Liver (tissue), 9 donors: ENCODE results near the gene EBPL. TPM values are rescaled to one million over a fixed set of nuclear protein-coding genes. Genes with fewer than 3 reads are reported as not detected.

Experiments used
- DNase-seq: peaks from one replicate; pipeline ENCODE4 v3.0.0-alpha.2; 2017; ENCODE audit warnings: low spot score
- H3K27ac ChIP-seq, 2 donors: one replicate each; pipeline ENCODE4 v1.7.0; 2013; ENCODE audit warnings: inconsistent platforms in 2 of 2, low read length in 2 of 2, control low read depth in 1 of 2, low read depth in 1 of 2, mild to moderate bottlenecking in 1 of 2
- H3K27me3 ChIP-seq, 4 donors: one replicate each; pipeline versions ENCODE4 v1.6.1 to v1.7.0; 2013; ENCODE audit warnings: low read length in 3 of 4, inconsistent platforms in 1 of 4, mild to moderate bottlenecking in 1 of 4, moderate library complexity in 1 of 4; ENCODE audit not compliant: control insufficient read depth in 4 of 4, insufficient read depth in 4 of 4
- H3K36me3 ChIP-seq, 4 donors: one replicate each; pipeline versions ENCODE4 v1.6.1 to v1.7.0; 2013; ENCODE audit warnings: low read length in 3 of 4, mild to moderate bottlenecking in 3 of 4, low read depth in 1 of 4, moderate library complexity in 1 of 4; ENCODE audit not compliant: control insufficient read depth in 4 of 4, insufficient read depth in 3 of 4
- H3K4me1 ChIP-seq, 4 donors: one replicate each; pipeline versions ENCODE4 v1.6.1 to v1.7.0; 2013; ENCODE audit warnings: low read length in 3 of 4, mild to moderate bottlenecking in 3 of 4, moderate library complexity in 1 of 4; ENCODE audit not compliant: control insufficient read depth in 4 of 4, insufficient read depth in 4 of 4
- H3K4me3 ChIP-seq, 3 donors: one replicate each; pipeline versions ENCODE4 v1.6.1 to v1.7.0; 2013; ENCODE audit warnings: low read length in 3 of 3, control low read depth in 1 of 3, low read depth in 1 of 3, mild to moderate bottlenecking in 1 of 3
- H3K9ac ChIP-seq, 2 donors: one replicate each; pipeline ENCODE4 v1.7.0; 2013; ENCODE audit warnings: low read length in 2 of 2, mild to moderate bottlenecking in 2 of 2, moderate library complexity in 2 of 2, control low read depth in 1 of 2, low read depth in 1 of 2
- H3K9me3 ChIP-seq, 4 donors: one replicate each; pipeline versions ENCODE4 v1.6.1 to v1.7.0; 2013; ENCODE audit warnings: low read length in 3 of 4; ENCODE audit not compliant: control insufficient read depth in 4 of 4
- FOXA1 ChIP-seq: IDR thresholded peaks from 2 replicates; pipeline ENCODE4 v1.6.1; 2016; ENCODE audit warnings: antibody characterized with exemption
- FOXA2 ChIP-seq: IDR thresholded peaks from 2 replicates; pipeline ENCODE4 v1.6.1; 2016; ENCODE audit warnings: antibody characterized with exemption
- GABPA ChIP-seq, 2 donors: IDR thresholded peaks in 1 of 2; conservative IDR thresholded peaks in 1 of 2; 2 replicates each; pipeline ENCODE4 v1.6.1; 2016; ENCODE audit warnings: antibody characterized with exemption in 2 of 2, mild to moderate bottlenecking in 1 of 2, moderate library complexity in 1 of 2
- HNF4A ChIP-seq, 2 donors: conservative IDR thresholded peaks; 2 replicates each; pipeline ENCODE4 v1.6.1; 2016; ENCODE audit warnings: antibody characterized with exemption in 2 of 2, mild to moderate bottlenecking in 2 of 2
- HNF4G ChIP-seq: IDR thresholded peaks from 2 replicates; pipeline ENCODE4 v1.6.1; 2016; ENCODE audit warnings: antibody characterized with exemption
- JUND ChIP-seq, 2 donors: IDR thresholded peaks; 2 replicates each; pipeline ENCODE4 v1.6.1; 2016; ENCODE audit warnings: antibody characterized with exemption in 2 of 2
- NR2F2 ChIP-seq: IDR thresholded peaks from 2 replicates; pipeline ENCODE4 v1.6.1; 2016; ENCODE audit warnings: antibody characterized with exemption
- RAD21 ChIP-seq, 2 donors: IDR thresholded peaks; 2 replicates each; pipeline ENCODE4 v1.6.1; 2016; ENCODE audit warnings: antibody characterized with exemption in 2 of 2, mild to moderate bottlenecking in 2 of 2
- RXRA ChIP-seq, 2 donors: IDR thresholded peaks; 2 replicates each; pipeline ENCODE4 v1.6.1; 2017 to 2018; ENCODE audit warnings: antibody characterized with exemption in 2 of 2, mild to moderate bottlenecking in 1 of 2
- SP1 ChIP-seq: IDR thresholded peaks from 2 replicates; pipeline ENCODE4 v1.6.1; 2018; ENCODE audit warnings: antibody characterized with exemption, mild to moderate bottlenecking
- TAF1 ChIP-seq: conservative IDR thresholded peaks from 2 replicates; pipeline ENCODE4 v1.6.1; 2016; ENCODE audit warnings: antibody characterized with exemption, mild to moderate bottlenecking
- YY1 ChIP-seq: IDR thresholded peaks from 2 replicates; pipeline ENCODE4 v1.6.1; 2016; ENCODE audit warnings: antibody characterized with exemption, mild to moderate bottlenecking
- WGBS: extraction: QIAGEN DNeasy Blood & Tissue Kit; methylation state at CpG from one replicate; pipeline ENCODE4 v1.1.7; 2013; 5-methylcytosine and 5-hydroxymethylcytosine counted together
- polyA plus RNA-seq, 2 donors: library from polyadenylated mRNA; stranded (reverse) in 1 of 2; unstranded in 1 of 2; fragments of 200-250 nt in 1 of 2; fragments of >200 nt in 1 of 2; fragmentation: Nextera tagmentation in 1 of 2; extraction: Ambion mirVana in 1 of 2; gene quantifications; one replicate each; pipeline versions ENCODE4 v1.2.1 to v1.2.3, GENCODE V29; 2013 to 2015
- total RNA-seq, 2 donors: library from RNA; depleted of rRNA; stranded (reverse); fragments of >200 nt; gene quantifications; one replicate each; pipeline ENCODE4 v1.2.3, GENCODE V29; 2014
- TF ChIP-seq, protein P1 (sequence below): IDR thresholded peaks from 2 replicates; pipeline ENCODE4 v1.6.1; 2016; ENCODE audit warnings: antibody characterized with exemption
- TF ChIP-seq, protein P2 (sequence below): fragments of 150-350 bp; IDR thresholded peaks from 2 replicates; pipeline ENCODE4 v1.5.1; 2017; ENCODE audit warnings: improper control_type of control experiment, low read depth, low read length; ENCODE audit not compliant: missing input control
- TF ChIP-seq, protein P3 (sequence below): IDR thresholded peaks from 2 replicates; pipeline ENCODE4 v1.6.1; 2016; ENCODE audit warnings: antibody characterized with exemption
- TF ChIP-seq, protein P4 (sequence below): IDR thresholded peaks from 2 replicates; pipeline ENCODE4 v1.6.1; 2016; ENCODE audit warnings: antibody characterized with exemption
- TF ChIP-seq, protein P5 (sequence below): IDR thresholded peaks from 2 replicates; pipeline ENCODE4 v1.6.1; 2016; ENCODE audit warnings: antibody characterized with exemption, mild to moderate bottlenecking
- donor health status: healthy.
- donor health status: healthy.
- donor health status: healthy.
- donor health status: healthy.
- donor health status: healthy.

EBPL gene
- total and polyA plus RNA-seq, 4 donors: 44.3 to 122 (median 50.7) TPM

DNA sequence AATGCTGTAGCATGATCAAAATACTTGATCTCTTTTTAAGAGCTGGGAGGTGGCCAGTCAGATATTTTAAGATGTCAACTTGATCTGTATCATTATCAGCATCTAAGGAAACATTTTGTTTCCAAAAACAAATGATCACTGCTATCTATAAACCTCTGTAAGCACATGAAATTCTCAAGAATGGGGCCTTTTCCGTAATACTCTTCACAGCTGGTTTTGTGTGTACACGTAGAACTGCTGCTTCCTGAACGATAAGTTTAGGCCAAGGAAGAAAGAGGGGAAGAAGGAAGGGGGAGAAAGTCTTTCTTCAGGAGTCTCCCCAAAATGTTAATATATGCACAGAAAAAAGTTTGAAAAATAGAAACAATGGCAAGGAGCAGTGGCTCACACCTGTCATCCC, 37.3 kb downstream of the EBPL start:
- no peak for TF ChIP-seq TAF1
- TF ChIP-seq SP1: no peak
- Histone ChIP-seq H3K36me3 (peaks cover 0 to 4% (median 1%) of the 10 kb centered on the region in 4 donors), H3K9ac (no peak overlapping the region), H3K4me1 (no peaks in the 10 kb centered on the region), H3K27ac (no peak overlapping the region), H3K27me3 (no peaks in the 10 kb centered on the region), H3K9me3 (no peaks in the 10 kb centered on the region), H3K4me3 (no peak overlapping the region)
- 87% methylated on average over 3 of the region's 3 CpGs for WGBS
- no peak for DNase-seq

DNA sequence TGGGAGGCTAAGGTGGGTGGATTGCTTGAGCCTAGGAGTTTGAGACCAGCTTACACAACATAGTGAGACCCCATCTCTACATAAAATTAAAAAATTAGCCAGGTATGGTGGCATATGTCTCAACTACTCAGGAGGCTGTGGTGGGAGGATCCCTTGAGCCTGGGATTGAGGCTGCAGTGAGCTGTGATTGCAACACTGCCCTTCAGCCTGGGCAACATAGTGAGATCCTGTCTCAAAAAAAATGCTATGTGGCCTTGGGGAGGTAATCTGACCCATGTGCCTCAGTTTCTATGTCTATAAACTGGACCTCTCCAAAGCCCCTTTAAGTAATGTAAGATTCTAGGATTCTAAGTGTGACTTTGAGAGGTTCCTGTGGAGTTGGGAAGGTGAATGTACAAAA, 37.8 kb downstream of the EBPL start:
- Histone ChIP-seq H3K9me3 (no peaks in the 10 kb centered on the region), H3K27ac (no peak overlapping the region), H3K4me1 (no peaks in the 10 kb centered on the region), H3K9ac (no peak overlapping the region), H3K36me3 (peaks cover 0 to 4% (median 1%) of the 10 kb centered on the region in 4 donors), H3K27me3 (no peaks in the 10 kb centered on the region), H3K4me3 (no peak overlapping the region)
- no peak for DNase-seq
- TF ChIP-seq RXRA (IDR thresholded peaks at IDR 0.05) (no peak), GABPA (IDR thresholded peaks at IDR 0.05 in 1 of 2, conservative IDR thresholded peaks at IDR 0.05 in 1 of 2) (no peak), JUND (IDR thresholded peaks at IDR 0.05) (no peak), TAF1 (no peak), NR2F2 (no peak), FOXA2 (no peak), SP1 (no peak), FOXA1 (no peak), HNF4A (conservative IDR thresholded peaks at IDR 0.05) (no peak), YY1 (no peak), RAD21 (IDR thresholded peaks at IDR 0.05) (no peak), HNF4G (no peak)
- TF ChIP-seq, protein P1, sequence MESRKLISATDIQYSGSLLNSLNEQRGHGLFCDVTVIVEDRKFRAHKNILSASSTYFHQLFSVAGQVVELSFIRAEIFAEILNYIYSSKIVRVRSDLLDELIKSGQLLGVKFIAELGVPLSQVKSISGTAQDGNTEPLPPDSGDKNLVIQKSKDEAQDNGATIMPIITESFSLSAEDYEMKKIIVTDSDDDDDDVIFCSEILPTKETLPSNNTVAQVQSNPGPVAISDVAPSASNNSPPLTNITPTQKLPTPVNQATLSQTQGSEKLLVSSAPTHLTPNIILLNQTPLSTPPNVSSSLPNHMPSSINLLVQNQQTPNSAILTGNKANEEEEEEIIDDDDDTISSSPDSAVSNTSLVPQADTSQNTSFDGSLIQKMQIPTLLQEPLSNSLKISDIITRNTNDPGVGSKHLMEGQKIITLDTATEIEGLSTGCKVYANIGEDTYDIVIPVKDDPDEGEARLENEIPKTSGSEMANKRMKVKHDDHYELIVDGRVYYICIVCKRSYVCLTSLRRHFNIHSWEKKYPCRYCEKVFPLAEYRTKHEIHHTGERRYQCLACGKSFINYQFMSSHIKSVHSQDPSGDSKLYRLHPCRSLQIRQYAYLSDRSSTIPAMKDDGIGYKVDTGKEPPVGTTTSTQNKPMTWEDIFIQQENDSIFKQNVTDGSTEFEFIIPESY: no peak
- TF ChIP-seq, protein P2, sequence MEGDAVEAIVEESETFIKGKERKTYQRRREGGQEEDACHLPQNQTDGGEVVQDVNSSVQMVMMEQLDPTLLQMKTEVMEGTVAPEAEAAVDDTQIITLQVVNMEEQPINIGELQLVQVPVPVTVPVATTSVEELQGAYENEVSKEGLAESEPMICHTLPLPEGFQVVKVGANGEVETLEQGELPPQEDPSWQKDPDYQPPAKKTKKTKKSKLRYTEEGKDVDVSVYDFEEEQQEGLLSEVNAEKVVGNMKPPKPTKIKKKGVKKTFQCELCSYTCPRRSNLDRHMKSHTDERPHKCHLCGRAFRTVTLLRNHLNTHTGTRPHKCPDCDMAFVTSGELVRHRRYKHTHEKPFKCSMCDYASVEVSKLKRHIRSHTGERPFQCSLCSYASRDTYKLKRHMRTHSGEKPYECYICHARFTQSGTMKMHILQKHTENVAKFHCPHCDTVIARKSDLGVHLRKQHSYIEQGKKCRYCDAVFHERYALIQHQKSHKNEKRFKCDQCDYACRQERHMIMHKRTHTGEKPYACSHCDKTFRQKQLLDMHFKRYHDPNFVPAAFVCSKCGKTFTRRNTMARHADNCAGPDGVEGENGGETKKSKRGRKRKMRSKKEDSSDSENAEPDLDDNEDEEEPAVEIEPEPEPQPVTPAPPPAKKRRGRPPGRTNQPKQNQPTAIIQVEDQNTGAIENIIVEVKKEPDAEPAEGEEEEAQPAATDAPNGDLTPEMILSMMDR: no peak
- TF ChIP-seq, protein P3, sequence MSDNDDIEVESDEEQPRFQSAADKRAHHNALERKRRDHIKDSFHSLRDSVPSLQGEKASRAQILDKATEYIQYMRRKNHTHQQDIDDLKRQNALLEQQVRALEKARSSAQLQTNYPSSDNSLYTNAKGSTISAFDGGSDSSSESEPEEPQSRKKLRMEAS: no peak
- TF ChIP-seq, protein P4, sequence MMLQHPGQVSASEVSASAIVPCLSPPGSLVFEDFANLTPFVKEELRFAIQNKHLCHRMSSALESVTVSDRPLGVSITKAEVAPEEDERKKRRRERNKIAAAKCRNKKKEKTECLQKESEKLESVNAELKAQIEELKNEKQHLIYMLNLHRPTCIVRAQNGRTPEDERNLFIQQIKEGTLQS: no peak
- TF ChIP-seq, protein P5, sequence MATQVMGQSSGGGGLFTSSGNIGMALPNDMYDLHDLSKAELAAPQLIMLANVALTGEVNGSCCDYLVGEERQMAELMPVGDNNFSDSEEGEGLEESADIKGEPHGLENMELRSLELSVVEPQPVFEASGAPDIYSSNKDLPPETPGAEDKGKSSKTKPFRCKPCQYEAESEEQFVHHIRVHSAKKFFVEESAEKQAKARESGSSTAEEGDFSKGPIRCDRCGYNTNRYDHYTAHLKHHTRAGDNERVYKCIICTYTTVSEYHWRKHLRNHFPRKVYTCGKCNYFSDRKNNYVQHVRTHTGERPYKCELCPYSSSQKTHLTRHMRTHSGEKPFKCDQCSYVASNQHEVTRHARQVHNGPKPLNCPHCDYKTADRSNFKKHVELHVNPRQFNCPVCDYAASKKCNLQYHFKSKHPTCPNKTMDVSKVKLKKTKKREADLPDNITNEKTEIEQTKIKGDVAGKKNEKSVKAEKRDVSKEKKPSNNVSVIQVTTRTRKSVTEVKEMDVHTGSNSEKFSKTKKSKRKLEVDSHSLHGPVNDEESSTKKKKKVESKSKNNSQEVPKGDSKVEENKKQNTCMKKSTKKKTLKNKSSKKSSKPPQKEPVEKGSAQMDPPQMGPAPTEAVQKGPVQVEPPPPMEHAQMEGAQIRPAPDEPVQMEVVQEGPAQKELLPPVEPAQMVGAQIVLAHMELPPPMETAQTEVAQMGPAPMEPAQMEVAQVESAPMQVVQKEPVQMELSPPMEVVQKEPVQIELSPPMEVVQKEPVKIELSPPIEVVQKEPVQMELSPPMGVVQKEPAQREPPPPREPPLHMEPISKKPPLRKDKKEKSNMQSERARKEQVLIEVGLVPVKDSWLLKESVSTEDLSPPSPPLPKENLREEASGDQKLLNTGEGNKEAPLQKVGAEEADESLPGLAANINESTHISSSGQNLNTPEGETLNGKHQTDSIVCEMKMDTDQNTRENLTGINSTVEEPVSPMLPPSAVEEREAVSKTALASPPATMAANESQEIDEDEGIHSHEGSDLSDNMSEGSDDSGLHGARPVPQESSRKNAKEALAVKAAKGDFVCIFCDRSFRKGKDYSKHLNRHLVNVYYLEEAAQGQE: no peak
